Upper lobe of left lung (tissue), 6 donors: ENCODE data around the gene ACE2. TPM values are rescaled to one million over a fixed set of nuclear protein-coding genes. Genes with fewer than 3 reads are reported as not detected.

Experiments used
- ATAC-seq, 2 donors: fragments of 200-7000 bp; cut with Tn5 transposase; one replicate each; pipeline ENCODE4 v1.9.1; 2022; ENCODE audit warnings: mild to moderate bottlenecking in 2 of 2, moderate library complexity in 2 of 2; ENCODE audit not compliant: low FRiP score in 2 of 2
- DNase-seq, 2 donors: peaks; one replicate each; pipeline ENCODE4 v3.0.0-alpha.2; 2019 to 2020
- H3K27ac ChIP-seq, 4 donors: fragments of 200-600 bp; sonication (generic); one replicate each; pipeline ENCODE4 v1.5.1; 2016 to 2019
- H3K27me3 ChIP-seq, 4 donors: fragments of 200-600 bp; sonication (generic); one replicate each; pipeline ENCODE4 v1.5.1; 2017 to 2019
- H3K36me3 ChIP-seq, 4 donors: fragments of 200-600 bp; sonication (generic); one replicate each; pipeline ENCODE4 v1.5.1; 2016 to 2019
- H3K4me1 ChIP-seq, 4 donors: fragments of 200-600 bp; sonication (generic); one replicate each; pipeline ENCODE4 v1.5.1; 2018 to 2019
- H3K4me3 ChIP-seq, 4 donors: fragments of 200-600 bp; sonication (generic); one replicate each; pipeline ENCODE4 v1.5.1; 2017 to 2019; ENCODE audit warnings: mild to moderate bottlenecking in 2 of 4, moderate library complexity in 1 of 4
- H3K9me3 ChIP-seq, 4 donors: fragments of 200-600 bp; sonication (generic); one replicate each; pipeline ENCODE4 v1.5.1; 2018 to 2019
- CTCF ChIP-seq, 6 experiments: fragments of 450-650 bp in 4 of 6; fragments of 200-600 bp in 2 of 6; sonication (generic) in 2 of 6; IDR thresholded peaks; one replicate each; pipeline ENCODE4 v1.5.1; 2016 to 2019; ENCODE audit warnings: antibody characterized with exemption in 6 of 6
- EP300 ChIP-seq, 4 donors: sonication (generic); formaldehyde crosslinking; IDR thresholded peaks; one replicate each; pipeline ENCODE4 v1.5.1; 2017; ENCODE audit warnings: antibody characterized with exemption in 4 of 4, control low read depth in 2 of 4
- POLR2A ChIP-seq, 4 donors: fragments of 450-650 bp; IDR thresholded peaks; one replicate each; pipeline ENCODE4 v1.5.1; 2016 to 2017; ENCODE audit warnings: antibody characterized with exemption in 4 of 4, mild to moderate bottlenecking in 2 of 4
- POLR2AphosphoS5 ChIP-seq, 2 donors: sonication (generic); formaldehyde crosslinking; IDR thresholded peaks; one replicate each; pipeline ENCODE4 v1.5.1; 2017; ENCODE audit warnings: antibody characterized with exemption in 2 of 2
- WGBS, 2 donors: methylation state at CpG; one replicate each; pipeline ENCODE4 v1.1.5; 2017 to 2018; 5-methylcytosine and 5-hydroxymethylcytosine counted together
- total RNA-seq, 6 donors: library from RNA; depleted of rRNA in 4 of 6; stranded (reverse); fragments of >200 nt in 4 of 6; gene quantifications; one replicate each; pipeline versions ENCODE4 v1.1.0 to v1.2.1, GENCODE V29; 2016 to 2021
- donor health status: DM: no; HTN: no; CAD: no; lungs with moderate emphysema.
- donor health status: DM: no; HTN: yes; CAD: no; lungs with severe emphysema.

The ACE2 gene
- total RNA-seq, 6 donors from 2014 or later: 1.6 to 4.1 (median 2.7) TPM; not detected in 1

GRCh38 chrX:15616531-15616930 lies 15.8 kb upstream of the ACE2 start:
- no peak overlapping the region for H3K27ac ChIP-seq
- H3K4me1 ChIP-seq: no peaks in the 10 kb centered on the region
- ATAC-seq (peak in 1 of 2 donors; percentile 49), DNase-seq (no peak)
- no peaks in the 10 kb centered on the region for H3K9me3 ChIP-seq
- TF ChIP-seq CTCF (IDR thresholded peaks at IDR 0.05) (no peak), POLR2AphosphoS5 (IDR thresholded peaks at IDR 0.05) (no peak), POLR2A (IDR thresholded peaks at IDR 0.05) (no peak), EP300 (IDR thresholded peaks at IDR 0.05) (no peak)
- H3K4me3 ChIP-seq: no peak overlapping the region
- H3K36me3 ChIP-seq: no peaks in the 10 kb centered on the region
- H3K27me3 ChIP-seq: no peaks in the 10 kb centered on the region
- WGBS, 2 donors: 71 to 81% methylated on average over 3 of the region's 3 CpGs

- DNase-seq (no peak), ATAC-seq (no peak)
- H3K4me1 ChIP-seq: peaks cover 0 to 8% (median 0%) of the 10 kb centered on the region in 4 donors
- H3K27ac ChIP-seq: no peak overlapping the region
- H3K36me3 ChIP-seq: no peaks in the 10 kb centered on the region
- H3K9me3 ChIP-seq: no peaks in the 10 kb centered on the region
- TF ChIP-seq EP300 (IDR thresholded peaks at IDR 0.05): no peak
- TF ChIP-seq CTCF (IDR thresholded peaks at IDR 0.05): no peak
- TF ChIP-seq POLR2A (IDR thresholded peaks at IDR 0.05): no peak
- no peak for TF ChIP-seq POLR2AphosphoS5 (IDR thresholded peaks at IDR 0.05)
- 28 to 57% methylated on average over 5 of the region's 5 CpGs for WGBS, 2 donors
- H3K27me3 ChIP-seq: no peaks in the 10 kb centered on the region
- H3K4me3 ChIP-seq: no peak overlapping the region
Observed at GRCh38 chrX:15607067-15607466, 6.3 kb upstream of the ACE2 start.

GRCh38 chrX:15606136-15606535 lies 5.4 kb upstream of the ACE2 start:
- TF ChIP-seq POLR2A (IDR thresholded peaks at IDR 0.05): no peak
- TF ChIP-seq EP300 (IDR thresholded peaks at IDR 0.05): no peak
- no peak for TF ChIP-seq CTCF (IDR thresholded peaks at IDR 0.05)
- TF ChIP-seq POLR2AphosphoS5 (IDR thresholded peaks at IDR 0.05): no peak
- Histone ChIP-seq H3K36me3 (no peaks in the 10 kb centered on the region), H3K27me3 (no peaks in the 10 kb centered on the region), H3K9me3 (no peaks in the 10 kb centered on the region), H3K27ac (no peak overlapping the region), H3K4me1 (peaks cover 0 to 8% (median 0%) of the 10 kb centered on the region in 4 donors), H3K4me3 (no peak overlapping the region)
- 18 to 36% methylated on average over 1 of the region's 1 CpG for WGBS, 2 donors
- no peak for DNase-seq
- ATAC-seq: no peak

- WGBS, 2 donors: 72 to 100% methylated on average over 1 of the region's 1 CpG
- H3K27ac ChIP-seq: no peak overlapping the region
- no peak for DNase-seq
- ATAC-seq: no peak
- no peak for TF ChIP-seq POLR2AphosphoS5 (IDR thresholded peaks at IDR 0.05)
- no peak for TF ChIP-seq CTCF (IDR thresholded peaks at IDR 0.05)
- TF ChIP-seq EP300 (IDR thresholded peaks at IDR 0.05): no peak
- no peak for TF ChIP-seq POLR2A (IDR thresholded peaks at IDR 0.05)
- H3K4me3 ChIP-seq: no peak overlapping the region
- H3K27me3 ChIP-seq: no peaks in the 10 kb centered on the region
- H3K9me3 ChIP-seq: no peaks in the 10 kb centered on the region
- H3K4me1 ChIP-seq: peaks cover 0 to 8% (median 0%) of the 10 kb centered on the region in 4 donors
- H3K36me3 ChIP-seq: no peaks in the 10 kb centered on the region
Observed at GRCh38 chrX:15605226-15605625, 4.5 kb upstream of the ACE2 start.

- Histone ChIP-seq H3K9me3 (no peaks in the 10 kb centered on the region), H3K27me3 (no peaks in the 10 kb centered on the region), H3K36me3 (no peaks in the 10 kb centered on the region), H3K4me1 (peaks cover 0 to 8% (median 0%) of the 10 kb centered on the region in 4 donors), H3K27ac (no peak overlapping the region), H3K4me3 (no peak overlapping the region)
- TF ChIP-seq POLR2A (IDR thresholded peaks at IDR 0.05) (no peak), CTCF (IDR thresholded peaks at IDR 0.05) (no peak), POLR2AphosphoS5 (IDR thresholded peaks at IDR 0.05) (no peak), EP300 (IDR thresholded peaks at IDR 0.05) (no peak)
- DNase-seq: no peak
- WGBS, 2 donors: 68 to 77% methylated on average over 5 of the region's 5 CpGs
- no peak for ATAC-seq
Observed at GRCh38 chrX:15602761-15603160, 2.0 kb upstream of the ACE2 start.
